K562 (cell line): ENCODE data around the gene PRDM4. TPM values are rescaled to one million over a fixed set of nuclear protein-coding genes. Genes with fewer than 3 reads are reported as not detected.

Source experiments
- CHCHD3 ChIP-seq: fragments of 250-450 bp; sonication (Bioruptor Pico); IDR thresholded peaks from 2 replicates; pipeline ENCODE4 v2.1.2; 2022; ENCODE audit warnings: mild to moderate bottlenecking
- DIDO1 ChIP-seq: fragments of 450-650 bp; IDR thresholded peaks from 2 replicates; pipeline ENCODE4 v1.6.1; 2016; ENCODE audit warnings: low read depth, missing biosample characterization, missing genetic modification characterization
- DNMT1 ChIP-seq: fragments of 450-650 bp; IDR thresholded peaks from 2 replicates; pipeline ENCODE4 v1.6.1; 2016; ENCODE audit warnings: antibody characterized with exemption, mild to moderate bottlenecking
- ETV5 ChIP-seq: sonication (generic); formaldehyde crosslinking; IDR thresholded peaks from 2 replicates; pipeline ENCODE4 v1.4.0; 2020; ENCODE audit warnings: low read depth, mild to moderate bottlenecking, missing genetic modification reagents
- KLF1 ChIP-seq: fragments of 450-650 bp; IDR thresholded peaks from 2 replicates; pipeline ENCODE4 v1.6.1; 2016; ENCODE audit warnings: missing genetic modification characterization, missing compliant biosample characterization
- LCOR ChIP-seq: sonication (generic); formaldehyde crosslinking; IDR thresholded peaks from 2 replicates; pipeline ENCODE4 v1.8.0; 2022; ENCODE audit warnings: mild to moderate bottlenecking, missing genetic modification reagents
- NR2C1 ChIP-seq, 2 experiments: fragments of 450-650 bp; IDR thresholded peaks; 2 replicates each; pipeline ENCODE4 v1.6.1; 2017; ENCODE audit warnings: mild to moderate bottlenecking in 2 of 2, antibody characterized with exemption in 1 of 2, inconsistent platforms in 1 of 2, missing compliant biosample characterization in 1 of 2, missing genetic modification characterization in 1 of 2
- NR4A1 ChIP-seq, 2 experiments: fragments of 250-450 bp in 1 of 2; fragments of 450-650 bp in 1 of 2; sonication (Bioruptor Pico) in 1 of 2; IDR thresholded peaks; 2 replicates each; pipeline versions ENCODE4 v1.4.0 to v1.6.1; 2016 to 2020; ENCODE audit warnings: mild to moderate bottlenecking in 2 of 2, missing compliant biosample characterization in 1 of 2, missing genetic modification characterization in 1 of 2, moderate library complexity in 1 of 2
- RBM39 ChIP-seq: fragments of 200-400 bp; formaldehyde crosslinking; optimal IDR thresholded peaks from 2 replicates; pipeline ENCODE3; 2018; ENCODE audit warnings: low read depth, low read length
- TAF15 ChIP-seq: fragments of 200-400 bp; formaldehyde crosslinking; IDR thresholded peaks from 2 replicates; pipeline ENCODE4 v1.6.1; 2017; ENCODE audit warnings: mild to moderate bottlenecking, low read depth, low read length, moderate library complexity
- polyA plus RNA-seq, 8 experiments: library from polyadenylated mRNA; depleted of rRNA in 4 of 8; stranded (reverse) in 5 of 8; unstranded in 3 of 8; fragments of >200 nt; fragmentation: Nextera tagmentation in 2 of 8; fragmentation: Illumina TruSeq in 1 of 8; extraction: Ambion mirVana in 2 of 8; extraction: Trizol in 1 of 8; gene quantifications; 2 replicates each; pipeline versions ENCODE4 v1.2.1 to v1.2.3, GENCODE V29; 2011 to 2014; ENCODE audit warnings: inconsistent platforms in 1 of 8, missing spikeins in 1 of 8
- total RNA-seq, 7 experiments: library from RNA; depleted of rRNA in 6 of 7; stranded (reverse); fragments of >200 nt in 6 of 7; fragmentation: Illumina TruSeq in 2 of 7; extraction: Trizol in 2 of 7; gene quantifications; 2 replicates each; pipeline versions ENCODE4 v1.2.1 to v1.2.3, GENCODE V29; 2011 to 2021; ENCODE audit warnings: low replicate concordance in 1 of 7
- TF ChIP-seq, protein P1 (sequence below): fragments of 450-650 bp; IDR thresholded peaks from 2 replicates; pipeline ENCODE4 v1.6.1; 2018; ENCODE audit warnings: mild to moderate bottlenecking, low read depth; ENCODE audit not compliant: partially characterized antibody
- TF ChIP-seq, protein P2 (sequence below): fragments of 250-450 bp; sonication (Bioruptor Pico); IDR thresholded peaks from 2 replicates; pipeline ENCODE4 v1.8.0; 2022; ENCODE audit warnings: inconsistent platforms, mild to moderate bottlenecking, moderate library complexity, borderline replicate concordance
- TF ChIP-seq, protein P3 (sequence below): sonication (generic); formaldehyde crosslinking; IDR thresholded peaks from 2 replicates; pipeline ENCODE4 v1.8.0; 2023; ENCODE audit warnings: missing genetic modification reagents, mild to moderate bottlenecking, borderline replicate concordance
- TF ChIP-seq, protein P4 (sequence below): fragments of 450-650 bp; IDR thresholded peaks from 2 replicates; pipeline ENCODE4 v1.6.1; 2017; ENCODE audit warnings: antibody characterized with exemption, mild to moderate bottlenecking

PRDM4 gene
- total and polyA plus RNA-seq, 9 of the 15 experiments (the other 6 are each of a cell fraction or from before 2014, with no cell fraction given), result 5.9 to 26.0 (median 20.0) TPM

DNA sequence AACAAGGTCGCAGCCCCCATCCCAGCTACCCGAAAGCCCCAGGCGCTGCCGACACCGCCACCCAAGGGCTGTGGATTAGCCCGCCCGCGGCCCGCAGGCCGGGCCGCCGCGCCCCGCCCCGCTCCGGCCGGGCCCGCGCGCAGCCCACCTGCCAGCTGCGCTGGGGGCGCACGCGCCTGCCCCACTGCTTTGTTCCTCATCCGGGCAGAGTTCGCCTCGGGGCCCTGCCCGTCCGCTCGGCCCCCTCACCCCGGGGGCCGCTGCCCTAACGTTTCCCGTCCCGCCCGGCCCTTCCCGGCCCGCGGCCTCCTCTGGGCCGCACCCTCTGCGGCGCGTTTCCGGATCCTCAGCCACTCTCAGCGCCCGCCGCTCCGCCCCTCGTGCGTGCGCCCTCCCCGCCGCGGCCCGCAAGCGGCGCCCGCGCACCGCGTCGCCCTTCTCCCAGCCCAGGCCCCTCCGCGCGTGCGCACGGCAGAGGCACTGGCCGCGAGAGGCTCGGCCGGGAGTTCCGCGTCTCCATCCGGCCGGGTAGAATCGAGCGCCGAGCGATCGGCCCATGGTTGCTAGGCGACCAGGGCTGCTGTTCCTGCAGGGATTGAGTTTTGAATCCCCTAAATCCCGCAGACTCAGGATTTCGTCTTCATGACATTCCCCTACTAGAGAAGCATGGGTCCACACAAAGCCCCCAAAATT lies at the start of gene PRDM4 (continued):
- TF ChIP-seq, protein P1, sequence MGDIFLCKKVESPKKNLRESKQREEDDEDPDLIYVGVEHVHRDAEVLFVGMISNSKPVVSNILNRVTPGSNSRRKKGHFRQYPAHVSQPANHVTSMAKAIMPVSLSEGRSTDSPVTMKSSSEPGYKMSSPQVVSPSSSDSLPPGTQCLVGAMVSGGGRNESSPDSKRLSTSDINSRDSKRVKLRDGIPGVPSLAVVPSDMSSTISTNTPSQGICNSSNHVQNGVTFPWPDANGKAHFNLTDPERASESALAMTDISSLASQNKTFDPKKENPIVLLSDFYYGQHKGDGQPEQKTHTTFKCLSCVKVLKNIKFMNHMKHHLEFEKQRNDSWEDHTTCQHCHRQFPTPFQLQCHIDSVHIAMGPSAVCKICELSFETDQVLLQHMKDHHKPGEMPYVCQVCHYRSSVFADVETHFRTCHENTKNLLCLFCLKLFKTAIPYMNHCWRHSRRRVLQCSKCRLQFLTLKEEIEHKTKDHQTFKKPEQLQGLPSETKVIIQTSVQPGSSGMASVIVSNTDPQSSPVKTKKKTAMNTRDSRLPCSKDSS, result no peak
- no peak for TF ChIP-seq DNMT1
- no peak for TF ChIP-seq CHCHD3
- TF ChIP-seq TAF15, result no peak
- 0 out of 2 replicates have a peak, but pooled peaks have one; percentile 3 for TF ChIP-seq NR4A1 (CRISPR knock-in tag; IDR thresholded peaks at IDR 0.05)
- TF ChIP-seq NR4A1 (tag; IDR thresholded peaks at IDR 0.05), result no peak
- TF ChIP-seq, protein P2, sequence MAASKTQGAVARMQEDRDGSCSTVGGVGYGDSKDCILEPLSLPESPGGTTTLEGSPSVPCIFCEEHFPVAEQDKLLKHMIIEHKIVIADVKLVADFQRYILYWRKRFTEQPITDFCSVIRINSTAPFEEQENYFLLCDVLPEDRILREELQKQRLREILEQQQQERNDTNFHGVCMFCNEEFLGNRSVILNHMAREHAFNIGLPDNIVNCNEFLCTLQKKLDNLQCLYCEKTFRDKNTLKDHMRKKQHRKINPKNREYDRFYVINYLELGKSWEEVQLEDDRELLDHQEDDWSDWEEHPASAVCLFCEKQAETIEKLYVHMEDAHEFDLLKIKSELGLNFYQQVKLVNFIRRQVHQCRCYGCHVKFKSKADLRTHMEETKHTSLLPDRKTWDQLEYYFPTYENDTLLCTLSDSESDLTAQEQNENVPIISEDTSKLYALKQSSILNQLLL (CRISPR knock-in tag), result no peak
- TF ChIP-seq LCOR (CRISPR knock-in tag), result no peak
- no peak for TF ChIP-seq NR2C1 (IDR thresholded peaks at IDR 0.05)
- no peak for TF ChIP-seq NR2C1 (tag; IDR thresholded peaks at IDR 0.05)
- TF ChIP-seq DIDO1 (tag), result no peak
- TF ChIP-seq ETV5 (CRISPR knock-in tag), result 0 out of 2 replicates have a peak, but pooled peaks have one; percentile 36
- TF ChIP-seq, protein P3, sequence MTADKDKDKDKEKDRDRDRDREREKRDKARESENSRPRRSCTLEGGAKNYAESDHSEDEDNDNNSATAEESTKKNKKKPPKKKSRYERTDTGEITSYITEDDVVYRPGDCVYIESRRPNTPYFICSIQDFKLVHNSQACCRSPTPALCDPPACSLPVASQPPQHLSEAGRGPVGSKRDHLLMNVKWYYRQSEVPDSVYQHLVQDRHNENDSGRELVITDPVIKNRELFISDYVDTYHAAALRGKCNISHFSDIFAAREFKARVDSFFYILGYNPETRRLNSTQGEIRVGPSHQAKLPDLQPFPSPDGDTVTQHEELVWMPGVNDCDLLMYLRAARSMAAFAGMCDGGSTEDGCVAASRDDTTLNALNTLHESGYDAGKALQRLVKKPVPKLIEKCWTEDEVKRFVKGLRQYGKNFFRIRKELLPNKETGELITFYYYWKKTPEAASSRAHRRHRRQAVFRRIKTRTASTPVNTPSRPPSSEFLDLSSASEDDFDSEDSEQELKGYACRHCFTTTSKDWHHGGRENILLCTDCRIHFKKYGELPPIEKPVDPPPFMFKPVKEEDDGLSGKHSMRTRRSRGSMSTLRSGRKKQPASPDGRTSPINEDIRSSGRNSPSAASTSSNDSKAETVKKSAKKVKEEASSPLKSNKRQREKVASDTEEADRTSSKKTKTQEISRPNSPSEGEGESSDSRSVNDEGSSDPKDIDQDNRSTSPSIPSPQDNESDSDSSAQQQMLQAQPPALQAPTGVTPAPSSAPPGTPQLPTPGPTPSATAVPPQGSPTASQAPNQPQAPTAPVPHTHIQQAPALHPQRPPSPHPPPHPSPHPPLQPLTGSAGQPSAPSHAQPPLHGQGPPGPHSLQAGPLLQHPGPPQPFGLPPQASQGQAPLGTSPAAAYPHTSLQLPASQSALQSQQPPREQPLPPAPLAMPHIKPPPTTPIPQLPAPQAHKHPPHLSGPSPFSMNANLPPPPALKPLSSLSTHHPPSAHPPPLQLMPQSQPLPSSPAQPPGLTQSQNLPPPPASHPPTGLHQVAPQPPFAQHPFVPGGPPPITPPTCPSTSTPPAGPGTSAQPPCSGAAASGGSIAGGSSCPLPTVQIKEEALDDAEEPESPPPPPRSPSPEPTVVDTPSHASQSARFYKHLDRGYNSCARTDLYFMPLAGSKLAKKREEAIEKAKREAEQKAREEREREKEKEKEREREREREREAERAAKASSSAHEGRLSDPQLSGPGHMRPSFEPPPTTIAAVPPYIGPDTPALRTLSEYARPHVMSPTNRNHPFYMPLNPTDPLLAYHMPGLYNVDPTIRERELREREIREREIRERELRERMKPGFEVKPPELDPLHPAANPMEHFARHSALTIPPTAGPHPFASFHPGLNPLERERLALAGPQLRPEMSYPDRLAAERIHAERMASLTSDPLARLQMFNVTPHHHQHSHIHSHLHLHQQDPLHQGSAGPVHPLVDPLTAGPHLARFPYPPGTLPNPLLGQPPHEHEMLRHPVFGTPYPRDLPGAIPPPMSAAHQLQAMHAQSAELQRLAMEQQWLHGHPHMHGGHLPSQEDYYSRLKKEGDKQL, result no peak
- TF ChIP-seq, protein P4, sequence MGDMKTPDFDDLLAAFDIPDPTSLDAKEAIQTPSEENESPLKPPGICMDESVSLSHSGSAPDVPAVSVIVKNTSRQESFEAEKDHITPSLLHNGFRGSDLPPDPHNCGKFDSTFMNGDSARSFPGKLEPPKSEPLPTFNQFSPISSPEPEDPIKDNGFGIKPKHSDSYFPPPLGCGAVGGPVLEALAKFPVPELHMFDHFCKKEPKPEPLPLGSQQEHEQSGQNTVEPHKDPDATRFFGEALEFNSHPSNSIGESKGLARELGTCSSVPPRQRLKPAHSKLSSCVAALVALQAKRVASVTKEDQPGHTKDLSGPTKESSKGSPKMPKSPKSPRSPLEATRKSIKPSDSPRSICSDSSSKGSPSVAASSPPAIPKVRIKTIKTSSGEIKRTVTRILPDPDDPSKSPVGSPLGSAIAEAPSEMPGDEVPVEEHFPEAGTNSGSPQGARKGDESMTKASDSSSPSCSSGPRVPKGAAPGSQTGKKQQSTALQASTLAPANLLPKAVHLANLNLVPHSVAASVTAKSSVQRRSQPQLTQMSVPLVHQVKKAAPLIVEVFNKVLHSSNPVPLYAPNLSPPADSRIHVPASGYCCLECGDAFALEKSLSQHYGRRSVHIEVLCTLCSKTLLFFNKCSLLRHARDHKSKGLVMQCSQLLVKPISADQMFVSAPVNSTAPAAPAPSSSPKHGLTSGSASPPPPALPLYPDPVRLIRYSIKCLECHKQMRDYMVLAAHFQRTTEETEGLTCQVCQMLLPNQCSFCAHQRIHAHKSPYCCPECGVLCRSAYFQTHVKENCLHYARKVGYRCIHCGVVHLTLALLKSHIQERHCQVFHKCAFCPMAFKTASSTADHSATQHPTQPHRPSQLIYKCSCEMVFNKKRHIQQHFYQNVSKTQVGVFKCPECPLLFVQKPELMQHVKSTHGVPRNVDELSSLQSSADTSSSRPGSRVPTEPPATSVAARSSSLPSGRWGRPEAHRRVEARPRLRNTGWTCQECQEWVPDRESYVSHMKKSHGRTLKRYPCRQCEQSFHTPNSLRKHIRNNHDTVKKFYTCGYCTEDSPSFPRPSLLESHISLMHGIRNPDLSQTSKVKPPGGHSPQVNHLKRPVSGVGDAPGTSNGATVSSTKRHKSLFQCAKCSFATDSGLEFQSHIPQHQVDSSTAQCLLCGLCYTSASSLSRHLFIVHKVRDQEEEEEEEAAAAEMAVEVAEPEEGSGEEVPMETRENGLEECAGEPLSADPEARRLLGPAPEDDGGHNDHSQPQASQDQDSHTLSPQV, result no peak
- no peak for TF ChIP-seq RBM39
- peak; percentile 80 for TF ChIP-seq KLF1 (tag)
